ENCODE results near the gene KCTD10.
"Not testable (repeated sequence)": the region's sequence is repeated elsewhere in the genome, so short reads cannot be mapped to it uniquely, and the experiment has no call there.

The KCTD10 gene

DNA sequence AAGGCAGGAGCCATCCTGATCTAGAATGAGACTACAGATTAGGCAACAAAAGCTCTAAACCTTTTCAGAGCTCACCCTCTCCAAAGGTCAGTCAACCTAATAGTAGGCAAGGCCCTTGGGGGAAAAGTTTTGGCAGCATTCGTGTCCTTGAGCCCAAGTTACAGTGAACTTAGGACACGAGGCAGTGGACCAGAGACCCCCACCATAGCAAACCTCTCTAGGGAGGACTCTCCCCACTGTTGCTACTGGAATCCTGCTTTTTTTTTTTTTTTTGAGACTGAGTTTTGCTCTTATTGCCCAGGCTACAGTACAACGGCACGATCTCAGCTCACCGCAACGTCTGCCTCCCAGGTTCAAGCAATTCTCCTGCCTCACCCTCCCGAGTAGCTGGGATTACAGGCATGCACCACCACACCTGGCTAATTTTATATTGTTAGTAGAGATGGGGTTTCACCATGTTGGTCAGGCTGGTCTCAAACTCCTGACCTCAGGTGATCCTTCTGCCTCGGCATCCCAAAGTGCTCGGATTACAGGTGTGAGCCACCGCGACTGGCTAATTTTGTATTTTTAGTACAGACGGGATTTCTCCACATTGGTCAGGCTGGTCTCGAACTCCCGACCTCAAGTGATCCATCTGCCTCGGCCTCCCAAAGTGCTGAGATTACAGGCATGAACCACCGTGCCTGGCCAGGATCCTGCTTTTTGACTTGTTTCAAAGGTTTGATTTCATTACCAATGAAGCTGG, 3.4 kb downstream of the KCTD10 start:
- not testable (repeated sequence) for DNase-seq (ENCODE audit: low read depth)

- no peak for DNase-seq (ENCODE audit: low read depth)
These were observed 4.1 kb downstream of the KCTD10 start for GRCh38 chr12:109473006-109473405.

DNA sequence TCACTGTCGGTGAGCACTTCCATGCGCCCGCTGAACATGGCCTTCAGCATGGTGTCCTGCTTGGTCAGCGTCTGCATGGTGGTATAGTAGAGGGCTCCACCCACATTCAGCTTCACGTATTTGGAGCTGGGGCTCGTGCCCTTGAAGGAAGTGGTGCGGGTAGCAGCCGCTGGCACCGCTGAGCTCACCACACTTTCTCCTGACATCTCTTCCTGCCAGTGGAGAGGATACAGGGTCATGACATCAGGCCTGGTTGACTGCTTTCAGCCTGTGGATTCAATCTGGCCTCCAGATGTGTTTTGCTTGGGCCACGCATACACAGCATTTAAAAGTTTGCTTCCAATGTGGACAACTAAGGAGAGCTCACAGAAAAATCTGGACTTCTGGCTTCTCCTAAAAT, 7.6 kb downstream of the KCTD10 start:
- DNase-seq (ENCODE audit: low read depth), result no peak

DNA sequence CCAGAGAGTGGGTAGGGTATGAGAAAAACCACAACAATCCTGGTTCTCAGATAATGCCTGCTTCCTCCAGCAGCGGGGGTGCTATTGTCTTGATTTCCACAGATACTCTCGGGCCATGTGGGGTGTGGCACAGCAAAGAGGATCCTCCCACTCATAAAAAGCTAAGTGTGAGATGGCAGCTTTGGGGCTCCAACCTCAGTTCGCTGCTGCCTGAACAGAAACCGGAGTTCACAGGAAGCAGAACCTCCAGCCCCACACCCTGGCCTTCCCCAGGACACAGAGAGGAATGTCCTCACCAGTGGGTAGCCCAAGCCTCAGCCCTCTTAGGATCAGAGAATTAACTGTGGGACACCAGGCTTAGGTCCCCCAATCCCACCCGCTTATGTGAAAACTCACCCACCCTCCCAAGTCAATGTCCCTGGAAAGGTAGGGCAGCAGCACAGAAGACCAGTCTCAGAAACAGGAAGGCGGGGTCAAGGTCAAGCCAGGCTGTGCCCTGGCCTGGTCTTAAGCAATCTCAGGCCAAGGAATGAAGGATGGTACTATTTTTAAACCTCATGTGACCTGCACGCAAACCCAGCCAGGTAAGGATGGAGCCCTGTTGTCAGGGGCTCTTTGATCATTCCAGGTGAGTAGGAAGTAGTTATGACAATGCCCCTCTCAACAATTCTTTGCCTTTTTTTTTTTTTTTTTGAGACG, 9.0 kb downstream of the KCTD10 start:
- DNase-seq (ENCODE audit: low read depth), result no peak

DNA sequence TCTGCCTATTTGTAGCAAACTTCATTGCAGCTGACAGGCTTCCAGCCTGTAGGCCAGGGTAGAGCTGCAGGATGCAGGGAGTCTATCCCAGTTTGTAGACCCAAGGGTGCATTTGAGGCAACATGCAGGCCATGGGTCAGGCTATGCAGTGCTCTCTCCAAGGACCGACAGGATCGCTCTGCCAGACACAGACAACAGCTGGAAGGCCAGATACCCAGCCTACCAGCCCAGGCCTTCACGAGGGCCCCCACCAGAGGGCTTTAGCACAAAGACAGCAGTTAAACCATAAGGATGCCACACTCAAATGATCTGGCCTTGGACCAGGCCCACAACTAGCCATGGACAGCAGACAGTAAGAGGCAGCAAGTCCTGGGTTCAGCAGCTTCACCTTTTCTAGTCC, 10.3 kb downstream of the KCTD10 start:
- no peak for DNase-seq (ENCODE audit: low read depth)

GRCh38 chr12:109466305-109466704, 10.8 kb downstream of the KCTD10 start:
- no peak for DNase-seq (ENCODE audit: low read depth)

- DNase-seq (ENCODE audit: low read depth), result no peak
These were observed 12.3 kb downstream of the KCTD10 start for GRCh38 chr12:109464642-109465351.

DNA sequence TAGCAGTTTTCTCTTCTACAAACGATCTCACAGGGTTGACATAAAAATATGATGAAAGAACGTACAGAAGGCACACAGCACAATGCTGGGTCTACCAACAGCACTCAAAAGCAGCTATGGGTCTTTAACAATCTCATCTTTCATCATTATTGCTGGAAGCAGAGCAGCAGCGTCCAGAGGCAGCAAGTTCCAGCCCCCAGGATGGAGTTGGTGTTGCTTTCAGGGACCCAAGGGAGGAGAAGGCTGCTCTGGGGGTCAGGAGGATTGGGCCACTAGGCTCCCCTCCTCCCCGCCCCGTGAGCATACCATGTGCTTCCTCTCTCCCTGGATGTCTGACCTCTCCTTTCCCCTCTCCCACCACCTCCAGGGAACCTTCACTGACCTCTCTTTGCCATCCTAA, 13.3 kb downstream of the KCTD10 start:
- no peak for DNase-seq (ENCODE audit: low read depth)

GRCh38 chr12:109462868-109463692, 14.0 kb downstream of the KCTD10 start:
- DNase-seq (ENCODE audit: low read depth), result no peak

DNA sequence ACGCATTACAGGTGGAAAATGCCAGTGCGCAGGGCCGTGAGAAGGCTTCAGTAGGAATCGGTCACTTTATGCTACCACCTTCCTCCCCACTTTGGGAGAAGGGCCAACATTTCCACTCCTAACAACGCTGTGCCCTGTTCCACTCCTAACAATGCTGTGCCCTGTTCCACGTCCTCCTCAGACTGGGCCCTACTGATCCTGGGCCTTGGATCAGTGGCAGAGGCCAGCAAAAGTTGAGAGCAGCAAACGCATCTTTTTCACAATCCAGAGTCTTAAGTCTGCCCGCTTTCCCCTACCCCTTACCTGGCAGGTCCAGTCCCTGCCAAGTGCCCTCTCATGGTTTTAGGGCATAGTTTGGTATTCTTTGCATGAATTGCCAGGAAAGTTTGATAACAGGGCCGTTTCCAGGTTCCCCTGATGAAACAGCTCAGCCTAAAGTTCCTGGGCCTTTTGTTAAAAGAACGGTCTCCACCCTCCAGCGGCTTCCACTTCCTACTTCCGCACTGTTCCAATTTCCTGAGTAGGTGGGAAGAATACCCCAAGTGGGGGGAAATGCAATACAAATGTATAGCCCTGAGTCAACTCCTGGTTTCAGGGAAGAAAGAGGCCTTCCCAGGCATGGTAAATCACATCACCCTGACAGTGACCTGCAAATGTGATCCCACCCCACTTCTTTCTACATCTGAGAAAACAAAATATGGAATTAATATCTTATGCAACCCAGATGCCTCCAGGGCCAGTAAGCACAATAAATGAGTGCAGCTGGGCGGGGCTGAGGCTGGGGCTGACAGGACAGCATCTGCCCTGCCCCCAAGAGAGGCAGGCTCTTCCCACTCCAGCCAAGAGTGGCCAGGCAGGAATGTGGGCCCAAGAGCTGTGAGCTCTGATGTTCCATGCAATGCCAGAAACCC, 15.0 kb downstream of the KCTD10 start:
- DNase-seq (ENCODE audit: low read depth), result no peak

DNA sequence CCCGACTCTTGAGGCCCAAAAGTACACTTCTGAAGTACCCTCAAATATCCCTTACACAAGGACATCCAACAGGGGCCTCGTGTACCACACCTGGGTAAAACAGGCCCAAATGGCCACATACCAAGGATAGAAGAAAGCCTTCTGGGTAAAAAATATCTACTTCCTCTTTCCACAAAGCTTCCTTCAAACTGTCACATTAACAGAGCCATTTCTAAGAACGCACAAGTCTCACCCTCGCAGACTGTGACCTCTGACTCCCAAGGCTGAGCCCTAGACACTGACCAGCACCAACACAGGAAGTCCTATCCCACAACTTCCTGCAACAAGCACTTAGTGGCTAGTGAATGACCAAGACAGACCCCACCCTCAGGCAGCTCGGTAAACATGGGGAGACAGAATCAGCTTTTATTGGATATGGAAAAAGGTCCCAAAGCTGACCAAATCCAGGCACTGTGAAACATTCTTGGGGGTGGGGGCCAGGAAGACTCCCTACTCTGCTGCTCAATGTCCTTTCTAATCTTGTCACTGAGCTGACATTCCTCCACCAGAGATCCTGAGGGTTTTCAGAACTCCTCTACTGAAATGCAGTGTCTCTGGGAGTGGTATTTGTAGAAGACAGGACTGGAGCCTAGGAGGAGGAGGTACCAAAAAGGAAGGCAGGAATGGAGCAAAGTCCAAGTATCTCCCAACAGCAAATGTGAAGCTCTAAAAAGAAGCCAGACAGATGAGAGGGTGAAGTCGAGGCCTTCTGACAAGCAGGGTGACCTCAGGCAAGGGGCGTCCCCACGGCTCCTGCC, 15.9 kb downstream of the KCTD10 start:
- DNase-seq (ENCODE audit: low read depth), result no peak

DNA sequence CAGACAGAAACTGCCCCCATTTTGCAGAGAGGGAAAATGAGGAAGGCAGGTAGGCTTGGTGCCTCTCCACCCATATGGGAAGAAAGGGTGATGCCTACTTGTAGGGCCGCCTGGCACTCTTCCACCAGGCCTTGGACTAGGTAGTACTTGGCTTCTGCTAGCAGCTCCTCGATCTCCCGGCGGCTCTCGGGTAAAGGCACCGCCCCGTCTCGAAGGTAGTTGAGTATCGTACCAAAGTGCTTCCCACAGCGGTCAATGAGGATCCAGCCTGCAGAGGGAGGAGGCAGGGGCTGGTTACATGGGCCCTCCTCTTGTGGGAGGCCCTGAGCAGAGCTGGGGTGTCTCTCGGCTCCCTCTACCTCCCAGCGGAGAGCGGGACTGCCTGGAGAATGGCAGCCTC, 16.6 kb downstream of the KCTD10 start:
- no peak for DNase-seq (ENCODE audit: low read depth)

GRCh38 chr12:109459247-109459646, 17.9 kb downstream of the KCTD10 start:
- DNase-seq (ENCODE audit: low read depth), result no peak

DNA sequence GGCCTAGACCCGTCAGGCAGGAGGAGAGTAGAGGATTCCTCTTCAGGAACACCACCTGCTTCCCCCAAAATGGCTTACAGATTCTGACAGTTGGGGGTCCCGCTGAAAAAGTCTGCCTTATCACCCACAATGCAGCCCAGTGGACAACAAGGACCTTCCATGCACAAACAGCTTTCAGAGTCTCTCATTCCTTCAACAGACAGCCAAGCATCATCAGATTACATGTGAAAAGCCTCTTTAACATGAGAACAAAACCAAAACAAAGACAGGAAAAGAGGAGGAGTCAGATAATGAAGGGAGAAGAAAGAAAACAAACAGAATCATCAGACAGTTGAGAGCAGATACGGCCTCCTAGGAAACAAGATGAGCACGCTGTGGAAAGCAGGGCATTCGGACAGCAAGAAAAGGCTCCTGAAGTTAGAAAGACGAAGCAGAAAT, 18.3 kb downstream of the KCTD10 start:
- DNase-seq (ENCODE audit: low read depth), result no peak

GRCh38 chr12:109458086-109458485, 19.0 kb downstream of the KCTD10 start:
- no peak for DNase-seq (ENCODE audit: low read depth)

DNA sequence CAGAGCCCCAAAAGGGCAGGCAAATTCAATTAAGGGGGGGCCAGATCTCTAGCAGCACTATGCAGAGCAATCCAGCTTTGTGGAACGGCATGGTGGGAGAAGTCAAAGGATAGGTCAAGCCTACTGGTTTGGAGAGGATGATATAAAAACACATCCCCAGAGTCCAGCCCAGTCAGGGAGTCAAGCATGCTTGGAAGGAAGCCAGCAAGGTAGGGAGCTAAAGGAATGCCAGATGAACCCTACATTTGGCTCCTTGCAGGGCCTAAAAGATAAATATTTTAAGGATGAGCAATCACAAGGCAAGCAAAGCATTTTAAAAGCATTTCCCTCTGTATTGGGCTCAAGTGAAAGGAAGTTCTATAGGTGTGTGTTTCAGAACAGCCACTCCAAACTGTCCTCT, 21.4 kb downstream of the KCTD10 start:
- no peak for DNase-seq (ENCODE audit: low read depth)

DNA sequence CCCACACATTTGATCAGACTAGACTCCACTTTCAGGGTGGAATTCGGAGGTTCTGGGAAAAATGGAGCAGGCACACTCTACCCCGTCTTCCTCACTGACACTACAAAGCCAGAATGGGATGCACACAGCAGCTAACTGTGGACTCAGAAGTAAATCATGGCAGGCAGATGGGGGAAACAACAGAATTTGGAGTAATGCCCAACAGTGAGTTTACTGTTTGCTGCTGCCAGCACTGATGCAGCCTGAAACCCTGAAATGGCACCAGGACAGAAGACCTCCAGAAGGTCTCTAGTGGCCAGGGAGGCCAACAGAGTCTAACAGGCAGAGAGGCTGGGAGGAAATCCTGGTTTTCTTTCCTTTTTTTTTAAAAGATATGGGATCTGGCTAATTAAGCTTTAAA, 24.6 kb downstream of the KCTD10 start:
- no peak for DNase-seq (ENCODE audit: low read depth)

GRCh38 chr12:109451400-109451799, 25.7 kb downstream of the KCTD10 start:
- DNase-seq (ENCODE audit: low read depth), result no peak

DNA sequence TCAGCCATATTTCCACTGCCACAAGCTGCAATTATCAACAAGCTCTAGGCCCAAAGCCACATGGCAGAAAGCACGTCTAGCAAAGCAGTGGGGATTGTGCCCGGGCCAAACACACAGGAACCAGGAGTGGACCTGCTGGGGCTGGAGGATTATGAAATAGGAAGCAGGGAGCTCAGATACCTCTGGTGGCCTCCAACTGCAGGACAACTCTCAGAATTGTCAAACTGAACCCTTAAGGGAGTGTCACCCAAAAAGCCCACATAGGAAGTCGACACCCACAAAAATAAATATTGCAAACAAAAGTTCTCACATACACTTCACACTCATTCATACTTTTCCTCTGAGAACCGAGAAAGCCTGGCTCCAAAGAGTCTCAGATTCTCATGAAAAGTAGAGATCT, 26.1 kb downstream of the KCTD10 start:
- no peak for DNase-seq (ENCODE audit: low read depth)

GRCh38 chr12:109449845-109450532, 27.1 kb downstream of the KCTD10 start:
- DNase-seq (ENCODE audit: low read depth), result no peak

All from activated T-cell treated with anti-CD3 and anti-CD28 coated beads for 1 hour (primary cell).